Kidney (tissue), 14 donors: ENCODE results near the gene IL32. TPM values are rescaled to one million over a fixed set of nuclear protein-coding genes. Genes with fewer than 3 reads are reported as not detected.

ENCODE experiments used
- DNase-seq, 5 donors: peaks; one replicate each; pipeline ENCODE4 v3.0.0-alpha.2; 2013 to 2020
- FAIRE-seq: peaks from 2 replicates; lab custom pipeline; 2012; peaks lifted over from hg19 to GRCh38; lab: Jason Lieb, UNC
- H3K27ac ChIP-seq, 2 donors: one replicate each; pipeline ENCODE4 v1.7.0; 2013; ENCODE audit warnings: low read depth in 2 of 2, low read length in 2 of 2, inconsistent platforms in 1 of 2
- H3K27me3 ChIP-seq: one replicate; pipeline ENCODE4 v1.7.1; 2013; ENCODE audit warnings: low read length, inconsistent platforms; ENCODE audit not compliant: control insufficient read depth, insufficient read depth
- H3K36me3 ChIP-seq, 3 donors: one replicate each; pipeline versions ENCODE4 v1.7.0 to v1.7.1; 2013; ENCODE audit warnings: low read length in 3 of 3, control low read depth in 1 of 3, inconsistent platforms in 1 of 3; ENCODE audit not compliant: insufficient read depth in 3 of 3, control insufficient read depth in 2 of 3
- H3K4me1 ChIP-seq, 3 donors: one replicate each; pipeline versions ENCODE4 v1.7.0 to v1.7.1; 2013; ENCODE audit warnings: low read length in 3 of 3, inconsistent platforms in 1 of 3, low read depth in 1 of 3; ENCODE audit not compliant: control insufficient read depth in 2 of 3, insufficient read depth in 2 of 3
- H3K4me3 ChIP-seq, 3 donors: one replicate each; pipeline versions ENCODE4 v1.7.0 to v1.8.1; 2013; ENCODE audit warnings: low read length in 3 of 3, control low read depth in 1 of 3, inconsistent platforms in 1 of 3
- H3K9ac ChIP-seq, 3 donors: one replicate each; pipeline versions ENCODE4 v1.7.0 to v1.7.1; 2013; ENCODE audit warnings: low read length in 3 of 3, control low read depth in 1 of 3, inconsistent platforms in 1 of 3
- H3K9me3 ChIP-seq, 3 donors: one replicate each; pipeline versions ENCODE4 v1.7.0 to v1.7.1; 2013; ENCODE audit warnings: low read length in 3 of 3, control low read depth in 1 of 3, inconsistent platforms in 1 of 3; ENCODE audit not compliant: control insufficient read depth in 2 of 3, insufficient read depth in 1 of 3
- intact Hi-C: fragments of 100-400 bp; cut with DNase I; formaldehyde crosslinking; loops from one replicate; pipeline ENCODE4 v1.11.1; 2022
- polyA plus RNA-seq: library from polyadenylated mRNA; stranded (reverse); fragments of 350-450 nt; fragmentation: Illumina TruSeq; extraction: RNeasy Lipid Tissue Mini Kit (QIAGEN cat#74804); gene quantifications from one replicate; pipeline ENCODE4 v1.2.3, GENCODE V29; 2014; ENCODE audit warnings: low read depth, low replicate concordance; ENCODE audit not compliant: insufficient read depth
- total RNA-seq: library from RNA; stranded (reverse); fragmentation: NEBNext Ultra II Directional; extraction: Animal tissue kit (Norgen Biotek cat#: 25700); gene quantifications from one replicate; pipeline ENCODE4 v1.2.1, GENCODE V29; 2021
- TF ChIP-seq, protein P1 (sequence below): IDR thresholded peaks from 3 replicates; pipeline ENCODE4 v1.5.1; 2012; ENCODE audit warnings: mild to moderate bottlenecking, moderate library complexity, borderline replicate concordance; ENCODE audit not compliant: insufficient read depth; ENCODE audit errors: extremely low read depth
- donor health status: control.
- donor health status: control.
- donor health status: control.
- donor health status: control.
- donor health status: control.
- donor health status: DM: yes; HTN: yes; CAD: no.
- donor health status: Normal renal cell carcinoma (clear cell type).

The IL32 gene
- total and polyA plus RNA-seq, 2 donors from 2014 or later: 181 to 495 TPM

DNA sequence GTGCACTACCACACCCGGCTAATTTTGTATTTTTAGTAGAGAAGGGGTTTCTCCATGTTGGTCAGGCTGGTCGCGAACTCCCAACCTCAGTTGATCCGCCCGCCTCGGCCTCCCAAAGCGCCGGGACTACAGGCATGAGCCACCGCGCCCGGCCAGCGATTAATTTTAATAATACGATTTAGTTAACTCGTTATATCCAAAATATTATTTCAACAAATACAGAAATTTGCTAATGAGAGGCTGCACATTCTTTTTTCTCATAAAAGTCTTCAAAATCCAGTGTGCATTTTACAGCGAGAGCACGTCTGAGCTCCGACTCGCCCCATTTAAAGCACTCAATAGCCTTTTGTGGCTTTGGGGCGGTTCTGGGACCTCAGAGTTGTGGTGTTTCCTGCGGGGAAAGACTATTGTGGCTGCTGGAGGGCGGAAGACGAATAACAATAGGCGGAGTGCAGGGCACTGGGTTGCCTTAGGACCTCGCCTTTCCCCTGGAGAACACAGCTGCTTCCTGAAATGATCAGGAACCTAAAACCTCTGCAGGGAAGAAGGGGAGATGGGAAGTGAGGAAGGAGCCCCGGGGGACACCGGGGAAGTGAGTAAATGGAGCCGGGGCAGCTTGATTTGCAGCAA is 36.5 kb downstream of the IL32 start:
- DNase-seq (peak in 1 of 5 donors; percentile 61), FAIRE-seq (no peak)
- TF ChIP-seq, protein P1, sequence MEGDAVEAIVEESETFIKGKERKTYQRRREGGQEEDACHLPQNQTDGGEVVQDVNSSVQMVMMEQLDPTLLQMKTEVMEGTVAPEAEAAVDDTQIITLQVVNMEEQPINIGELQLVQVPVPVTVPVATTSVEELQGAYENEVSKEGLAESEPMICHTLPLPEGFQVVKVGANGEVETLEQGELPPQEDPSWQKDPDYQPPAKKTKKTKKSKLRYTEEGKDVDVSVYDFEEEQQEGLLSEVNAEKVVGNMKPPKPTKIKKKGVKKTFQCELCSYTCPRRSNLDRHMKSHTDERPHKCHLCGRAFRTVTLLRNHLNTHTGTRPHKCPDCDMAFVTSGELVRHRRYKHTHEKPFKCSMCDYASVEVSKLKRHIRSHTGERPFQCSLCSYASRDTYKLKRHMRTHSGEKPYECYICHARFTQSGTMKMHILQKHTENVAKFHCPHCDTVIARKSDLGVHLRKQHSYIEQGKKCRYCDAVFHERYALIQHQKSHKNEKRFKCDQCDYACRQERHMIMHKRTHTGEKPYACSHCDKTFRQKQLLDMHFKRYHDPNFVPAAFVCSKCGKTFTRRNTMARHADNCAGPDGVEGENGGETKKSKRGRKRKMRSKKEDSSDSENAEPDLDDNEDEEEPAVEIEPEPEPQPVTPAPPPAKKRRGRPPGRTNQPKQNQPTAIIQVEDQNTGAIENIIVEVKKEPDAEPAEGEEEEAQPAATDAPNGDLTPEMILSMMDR: no peak
- Histone ChIP-seq H3K36me3 (no peaks in the 10 kb centered on the region), H3K9ac (no peak overlapping the region), H3K4me1 (peaks cover 0 to 9% (median 2%) of the 10 kb centered on the region in 3 donors), H3K27ac (no peak overlapping the region), H3K9me3 (no peaks in the 10 kb centered on the region), H3K4me3 (no peak overlapping the region), H3K27me3 (no peaks in the 10 kb centered on the region)
- intact Hi-C loops: no loop called here

DNA sequence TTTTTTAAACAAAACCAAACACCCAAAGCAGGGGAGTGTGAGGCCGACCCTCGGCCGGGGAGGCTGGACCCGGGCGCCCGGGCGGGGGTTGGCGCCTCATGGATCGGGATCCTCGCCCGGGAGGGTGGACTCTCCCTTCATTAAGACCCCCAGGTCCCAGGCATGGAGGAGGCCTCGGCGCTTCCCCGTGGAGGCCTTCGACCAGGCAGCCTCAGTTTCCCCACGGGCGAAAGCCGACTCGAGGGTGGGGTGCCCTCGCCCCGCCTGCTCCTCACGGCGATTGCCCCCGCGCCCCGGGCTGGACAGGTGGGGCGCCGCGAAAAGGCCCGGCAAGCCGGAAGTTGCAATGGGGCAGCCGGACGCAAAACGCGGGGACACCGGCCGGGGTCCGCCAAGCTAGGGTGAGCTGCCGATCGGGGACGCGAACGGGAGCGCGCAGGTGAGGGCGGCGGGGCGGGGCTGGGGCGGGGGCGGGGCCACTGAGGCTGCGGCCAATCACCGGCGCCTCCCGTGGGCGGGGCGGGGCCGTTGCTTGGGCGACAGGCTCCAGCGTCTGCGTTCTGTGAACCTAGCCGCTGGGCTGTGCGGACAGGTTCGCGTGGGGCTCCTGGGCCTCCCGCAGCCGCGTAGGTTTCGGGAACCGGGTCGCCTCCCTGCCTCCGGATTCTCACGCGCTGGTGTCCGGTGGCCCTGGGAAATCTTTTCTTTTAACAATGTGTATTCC is 40.9 kb downstream of the IL32 start:
- no peaks in the 10 kb centered on the region for H3K36me3 ChIP-seq
- FAIRE-seq (no peak), DNase-seq (peak; percentile 94 to 98 (median 97))
- peak overlapping the region in 1 of 2 donors; percentile 67 for H3K27ac ChIP-seq
- peak overlapping the region; percentile 67 for H3K4me3 ChIP-seq
- H3K9ac ChIP-seq: peak overlapping the region; percentile 20 to 82 (median 73)
- H3K27me3 ChIP-seq: no peaks in the 10 kb centered on the region
- H3K4me1 ChIP-seq: peaks cover 0 to 7% (median 0%) of the 10 kb centered on the region in 3 donors
- no peaks in the 10 kb centered on the region for H3K9me3 ChIP-seq
- intact Hi-C loops: no loop called here
- TF ChIP-seq, protein P1: no peak

DNA sequence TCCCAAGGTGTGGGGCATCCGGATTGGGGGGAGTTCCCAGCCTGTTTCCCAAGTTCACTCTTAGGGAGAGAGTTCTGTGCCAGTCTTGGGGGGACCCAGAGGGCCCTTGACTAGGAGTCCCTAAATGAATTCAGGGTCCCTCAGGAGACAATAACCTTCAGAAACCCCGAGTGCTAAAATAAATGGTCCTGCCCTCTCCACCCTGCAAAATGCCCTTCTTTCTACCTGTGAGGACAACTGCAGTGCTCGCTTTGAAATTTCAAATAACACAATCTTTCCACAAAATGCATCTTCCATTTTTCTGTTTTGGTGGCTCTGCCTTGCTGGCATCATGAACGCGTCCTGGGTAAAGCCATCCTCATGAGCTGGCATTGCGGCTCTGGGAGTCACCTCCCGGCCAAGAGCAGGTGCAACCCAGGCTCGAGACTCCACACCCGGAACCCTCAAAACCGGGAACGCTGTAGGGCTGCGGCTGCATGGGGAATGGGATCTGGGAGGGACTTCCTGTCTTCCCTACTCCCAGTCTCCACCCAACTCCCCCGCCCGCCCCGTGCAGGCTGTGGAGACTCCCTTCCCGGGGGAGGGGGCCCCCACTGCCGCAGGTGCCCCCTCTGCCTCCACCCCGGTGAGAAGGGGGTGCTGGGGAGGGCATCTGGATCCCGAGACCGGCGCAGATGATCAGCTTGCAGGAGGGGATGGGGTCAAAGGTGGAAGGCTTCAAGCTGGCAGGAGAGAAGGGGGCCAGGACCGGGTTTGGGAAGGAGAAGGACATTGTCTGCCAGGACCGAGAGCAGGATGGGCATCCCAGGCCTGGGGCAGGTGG is 46.8 kb downstream of the IL32 start, which contains the start of gene ZNF205:
TSS of gene ZNF205 (plus strand) at position 529 of the 823 bp plus-strand sequence. CDS start 845 bp downstream, outside the sequence.
- FAIRE-seq (no peak), DNase-seq (peak; percentile 84 to 92 (median 89))
- H3K4me3 ChIP-seq: peak within 1 kb of the TSS; percentile 48 to 81 (median 66)
- intact Hi-C loops: loop anchor here (10.0 kb wide), 1 partner anchor 47 kb away; the partner anchor contains the start of gene IL32
- peaks cover 0 to 18% (median 14%) of the 10 kb centered on the region in 3 donors for H3K4me1 ChIP-seq
- H3K9ac ChIP-seq: peak within 1 kb of the TSS; percentile 33 to 92 (median 51)
- peaks cover 2 to 4% (median 3%) of the 10 kb centered on the region in 3 donors for H3K36me3 ChIP-seq
- peak within 1 kb of the TSS; percentile 20 to 39 for H3K27ac ChIP-seq
- no peaks in the 10 kb centered on the region for H3K9me3 ChIP-seq
- no peaks in the 10 kb centered on the region for H3K27me3 ChIP-seq
- TF ChIP-seq, protein P1: no peak
